MV-4-11 (cell line): ENCODE data around the gene CLDN1.

Source experiments
- DNase-seq: peaks from one replicate; lab custom pipeline; 2025; lab: John Stamatoyannopoulos, UW

Gene CLDN1, protein sequence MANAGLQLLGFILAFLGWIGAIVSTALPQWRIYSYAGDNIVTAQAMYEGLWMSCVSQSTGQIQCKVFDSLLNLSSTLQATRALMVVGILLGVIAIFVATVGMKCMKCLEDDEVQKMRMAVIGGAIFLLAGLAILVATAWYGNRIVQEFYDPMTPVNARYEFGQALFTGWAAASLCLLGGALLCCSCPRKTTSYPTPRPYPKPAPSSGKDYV

DNA sequence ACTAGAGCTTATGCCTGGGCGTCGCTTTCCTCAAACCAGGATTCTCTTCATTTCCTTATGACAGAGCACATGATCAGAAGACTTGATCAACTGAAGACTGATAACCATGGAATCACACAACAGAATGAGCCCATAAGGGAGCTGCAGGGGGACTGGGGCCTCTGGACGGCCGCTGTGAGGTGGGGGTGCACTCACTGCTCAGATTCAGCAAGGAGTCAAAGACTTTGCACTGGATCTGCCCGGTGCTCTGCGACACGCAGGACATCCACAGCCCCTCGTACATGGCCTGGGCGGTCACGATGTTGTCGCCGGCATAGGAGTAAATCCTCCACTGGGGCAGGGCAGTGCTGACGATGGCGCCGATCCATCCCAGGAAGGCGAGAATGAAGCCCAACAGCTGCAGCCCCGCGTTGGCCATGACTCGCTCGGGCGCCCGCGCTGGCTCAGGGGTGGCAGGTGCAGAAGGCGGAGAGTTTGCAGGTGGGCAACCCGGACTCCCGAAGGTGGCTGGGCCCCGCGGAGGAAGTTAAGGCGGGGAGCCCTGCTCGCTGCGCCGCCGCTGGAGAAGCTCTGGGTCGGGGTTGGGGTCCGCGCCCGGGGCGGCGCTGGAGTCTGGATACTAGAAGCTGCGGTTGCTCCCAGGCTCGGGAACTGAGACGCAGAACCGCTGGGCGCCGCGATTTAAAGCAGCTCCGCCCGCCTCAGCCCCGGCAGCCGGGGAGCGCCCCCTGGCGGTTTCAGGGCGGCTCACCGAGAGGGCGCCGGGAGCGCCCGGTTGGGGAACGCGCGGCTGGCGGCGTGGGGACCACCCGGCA is at the start of gene CLDN1:
Gene CLDN1, minus strand, starts transcription at position 658 of the 815 bp plus-strand sequence. Its CDS starts 240 bp downstream, at position 418.
- peak; percentile 20 for DNase-seq

DNA sequence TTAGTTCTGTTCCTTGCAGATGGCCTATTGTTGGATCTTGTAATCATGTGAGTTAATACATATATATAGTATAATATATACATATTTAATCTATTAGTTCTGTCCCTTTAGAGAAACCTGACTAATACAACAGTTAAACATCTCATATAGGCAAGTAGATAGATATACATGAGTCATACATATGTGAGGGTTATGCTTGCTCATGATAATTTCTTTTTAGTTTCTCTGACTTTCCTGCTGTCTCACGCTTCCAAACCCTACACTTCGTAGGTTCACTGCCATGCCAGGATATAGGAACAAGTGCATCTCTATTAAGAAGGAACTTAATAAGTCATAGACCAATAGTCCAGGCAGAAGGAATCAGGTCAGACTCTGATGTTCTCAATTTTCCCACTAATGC is 48.9 kb upstream of the CLDN1 start:
- DNase-seq: no peak

DNA sequence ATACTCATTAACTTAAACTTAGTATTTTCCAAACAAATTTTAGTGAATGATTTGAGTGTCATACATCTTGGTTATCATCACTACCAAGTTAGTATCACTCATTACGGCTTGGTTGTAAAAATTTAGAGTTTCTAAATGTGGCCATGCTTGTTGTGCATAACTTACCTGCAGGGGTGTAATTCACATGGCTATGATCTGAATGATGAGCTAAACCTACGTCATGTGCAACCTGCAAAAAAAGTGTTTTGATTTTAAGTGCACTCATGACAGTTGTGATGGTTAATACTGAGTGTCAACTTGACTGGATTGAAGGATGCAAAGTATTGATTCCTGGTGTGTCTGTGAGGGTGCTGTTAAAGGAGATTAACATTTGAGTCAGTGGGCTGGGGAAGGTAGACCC is 48.1 kb upstream of the CLDN1 start:
- DNase-seq: no peak

DNA sequence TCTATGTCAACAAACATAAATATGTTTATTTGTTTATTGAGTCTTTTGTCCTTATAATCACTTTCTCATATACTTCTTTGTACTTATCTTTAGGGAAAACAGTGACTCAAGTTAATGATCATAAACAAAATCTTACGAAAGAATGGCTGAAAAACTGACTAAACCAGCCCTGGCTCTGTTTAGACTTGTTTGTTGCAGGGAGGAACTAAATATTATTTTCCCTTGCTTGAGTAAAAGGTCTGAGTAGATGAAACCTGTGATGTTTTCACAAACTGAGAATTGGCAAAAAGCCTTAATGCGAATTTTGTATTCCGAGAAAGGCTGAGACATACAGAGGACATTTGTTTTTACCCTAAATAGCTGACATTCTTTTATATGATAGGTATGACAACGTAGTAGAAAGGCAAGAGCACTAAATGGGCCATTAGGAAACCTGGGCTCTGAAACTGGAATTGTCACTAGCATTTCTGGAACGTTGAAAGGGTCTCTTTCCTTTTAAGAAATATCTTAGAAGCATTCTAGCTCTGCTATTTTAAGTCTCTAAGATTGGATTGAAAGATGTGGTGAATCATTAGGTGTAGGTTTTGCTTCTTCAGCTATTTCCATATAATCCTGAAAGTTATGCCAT is 47.5 kb upstream of the CLDN1 start:
- DNase-seq: no peak

DNA sequence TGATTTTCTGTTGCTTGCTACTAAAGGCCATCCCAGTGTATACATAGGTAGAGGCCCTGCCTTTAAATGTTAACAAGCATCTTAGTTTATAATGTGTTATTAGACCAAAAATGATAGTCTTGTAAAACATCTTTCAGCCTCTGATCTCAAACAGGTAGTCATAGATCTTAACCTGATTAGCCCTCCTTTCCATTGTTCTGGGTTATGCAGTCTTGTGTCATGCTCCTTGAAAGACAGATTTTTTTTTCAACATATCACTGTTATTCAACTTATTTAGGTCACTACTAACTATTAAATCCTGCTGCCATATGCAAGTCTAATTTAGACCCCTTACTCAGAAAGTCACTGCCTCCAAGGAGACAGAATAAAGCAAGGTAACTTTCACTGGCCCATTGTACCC is 46.6 kb upstream of the CLDN1 start:
- no peak for DNase-seq

DNA sequence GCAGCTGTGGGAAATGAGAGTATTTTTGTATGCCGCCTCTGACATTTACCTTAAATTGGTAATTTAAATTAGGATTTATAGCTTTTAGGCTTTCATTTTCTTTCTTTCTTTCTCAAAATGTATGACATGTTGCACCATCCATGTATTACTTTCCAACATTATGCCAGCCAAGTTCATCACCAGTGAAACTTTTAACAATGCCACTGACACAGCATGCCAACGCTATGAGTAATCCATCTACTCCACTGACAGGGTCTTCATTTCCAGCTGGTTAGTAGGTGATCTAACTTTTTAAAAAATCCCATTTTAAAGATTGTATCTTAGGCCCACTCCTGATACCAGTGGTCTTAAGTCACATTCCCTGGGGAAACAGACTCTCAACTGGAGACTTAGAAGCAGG is 43.9 kb upstream of the CLDN1 start:
- DNase-seq: no peak

DNA sequence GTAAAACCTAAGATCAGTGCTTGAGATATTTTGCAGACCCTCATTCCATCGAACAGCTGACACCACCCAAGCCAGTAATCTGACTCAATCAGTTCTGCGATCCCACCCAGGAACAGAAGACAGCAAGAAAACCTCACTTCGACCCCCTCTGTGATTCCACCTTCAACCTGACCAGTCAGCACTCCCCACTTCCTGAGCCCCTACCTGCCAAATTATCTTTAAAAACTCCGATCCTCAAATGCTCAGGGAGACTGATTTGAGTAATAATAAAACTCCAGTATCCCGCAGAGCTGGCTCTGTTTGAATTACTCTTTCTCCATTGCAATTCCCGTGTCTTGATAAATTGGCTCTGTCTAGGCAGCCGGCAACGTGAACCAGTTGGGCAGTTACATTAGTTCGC is 40.0 kb upstream of the CLDN1 start:
- DNase-seq: no peak

DNA sequence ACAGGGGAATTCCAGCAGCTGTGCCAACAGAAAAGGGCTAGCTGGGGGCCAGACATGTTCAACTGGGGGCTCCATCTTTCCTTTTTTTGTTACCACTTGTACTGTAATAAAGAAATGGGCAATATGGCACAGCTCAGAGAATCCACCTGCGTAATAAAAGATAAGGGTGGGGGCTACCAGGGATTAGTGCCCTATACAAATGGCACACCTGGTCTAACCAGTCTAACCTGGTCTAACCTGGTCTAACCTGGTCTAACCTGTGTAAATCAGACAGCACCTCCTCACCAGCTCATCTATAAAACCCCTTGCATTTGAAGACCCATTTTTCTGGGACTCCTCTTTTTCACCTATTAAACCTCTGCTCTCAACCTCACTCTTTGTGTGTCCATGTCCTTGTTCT is 39.5 kb upstream of the CLDN1 start:
- no peak for DNase-seq

DNA sequence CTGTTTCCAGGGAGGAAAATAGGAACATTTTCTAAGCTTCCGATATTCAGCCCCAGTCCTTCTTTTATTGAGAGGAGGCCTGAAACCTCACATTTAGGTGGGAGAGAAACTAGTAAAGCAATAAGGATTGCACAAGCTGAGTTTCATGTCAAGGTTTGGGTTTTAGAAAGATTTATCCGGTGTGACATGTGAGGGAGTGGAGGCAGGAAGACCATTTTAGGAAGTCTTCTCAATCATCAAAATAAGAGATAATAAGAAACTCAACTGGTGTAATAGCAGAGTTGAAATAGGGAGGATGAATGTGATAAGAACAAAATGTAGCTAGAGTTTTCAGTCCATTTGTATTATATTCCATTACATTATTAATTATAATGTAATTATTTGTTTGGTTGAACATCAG is 38.0 kb upstream of the CLDN1 start:
- no peak for DNase-seq

DNA sequence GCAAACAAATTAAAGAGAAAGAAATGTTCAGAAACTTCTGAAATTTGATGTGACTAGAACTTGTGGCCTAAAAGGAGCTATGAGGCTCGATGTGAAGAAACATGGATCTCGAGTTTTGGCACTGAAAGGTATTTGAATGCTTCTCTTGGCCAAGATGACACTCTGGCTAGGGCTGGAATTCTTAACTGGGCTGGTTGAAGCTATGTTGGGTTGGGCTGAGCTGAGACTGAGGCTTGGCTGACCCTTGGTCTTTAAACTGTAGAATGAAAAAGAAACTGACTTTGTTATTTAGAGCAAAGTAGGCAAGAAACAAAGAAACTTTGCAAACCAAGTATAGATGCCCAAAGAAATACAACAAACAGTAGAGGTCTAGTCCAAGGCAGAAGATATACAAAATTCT is 37.6 kb upstream of the CLDN1 start:
- DNase-seq: no peak

DNA sequence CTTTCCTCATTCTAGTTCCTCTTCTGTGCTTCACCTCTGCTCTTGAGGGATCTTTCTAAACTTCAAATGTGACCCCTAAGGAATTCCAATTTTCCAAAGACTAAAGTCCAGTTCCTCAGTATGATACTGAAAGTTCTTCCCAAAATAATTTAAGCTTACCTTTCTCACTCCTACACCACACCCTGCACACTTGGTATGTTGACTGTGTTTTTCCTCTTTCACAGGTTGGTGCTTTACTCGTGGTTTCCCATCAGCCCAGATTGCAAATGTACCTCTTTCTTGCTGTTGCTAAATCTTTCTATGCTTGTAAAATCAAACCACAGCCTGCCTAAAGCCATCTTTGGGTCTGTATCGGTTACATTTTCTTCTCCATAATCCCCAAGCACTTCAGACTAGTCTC is 35.2 kb upstream of the CLDN1 start:
- DNase-seq: no peak

DNA sequence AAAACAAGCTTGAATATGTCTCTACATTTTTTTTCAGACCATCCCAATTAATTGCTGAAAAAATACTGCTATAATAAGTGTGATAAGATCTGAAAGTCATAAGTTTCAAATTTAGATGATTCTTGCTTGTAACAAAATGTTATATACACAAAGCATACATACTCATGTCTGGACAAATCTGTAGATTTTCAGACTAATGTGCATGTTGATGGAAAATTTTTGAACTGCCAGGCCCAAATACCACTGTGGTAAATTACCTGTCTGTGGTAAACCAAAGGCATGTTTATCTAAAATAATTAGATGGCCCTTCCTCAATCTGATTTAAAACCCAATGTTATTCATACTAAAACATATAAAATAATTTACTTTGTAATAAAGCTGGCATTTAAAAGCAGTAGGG is 34.0 kb upstream of the CLDN1 start:
- DNase-seq: no peak

DNA sequence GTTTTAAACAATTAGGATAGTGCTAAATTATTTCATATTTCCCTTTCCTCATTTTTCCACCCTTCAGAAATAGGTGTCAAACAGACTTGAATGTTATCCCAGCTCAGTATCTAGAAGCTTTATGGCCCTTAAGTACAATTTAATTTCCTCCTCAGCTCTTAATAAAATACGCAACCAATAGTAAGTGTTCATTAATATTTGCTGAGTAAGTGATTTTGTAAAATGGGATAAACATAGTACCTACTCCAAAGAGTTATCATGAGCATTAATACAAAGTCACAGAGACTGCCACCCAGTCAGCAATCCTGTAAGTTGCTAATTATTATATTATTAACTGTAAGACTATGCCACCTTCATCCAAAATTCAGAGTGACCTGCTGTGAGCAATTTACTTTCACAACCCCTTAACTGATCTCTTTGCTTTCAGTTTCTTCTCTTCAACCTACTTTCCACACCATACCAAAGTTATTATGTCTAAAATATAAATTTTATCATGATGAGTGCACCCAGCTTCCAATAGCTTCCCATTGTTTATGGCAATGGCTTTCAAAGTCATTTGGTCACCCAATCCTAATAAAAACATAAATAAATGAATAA is 30.7 kb upstream of the CLDN1 start:
- no peak for DNase-seq

DNA sequence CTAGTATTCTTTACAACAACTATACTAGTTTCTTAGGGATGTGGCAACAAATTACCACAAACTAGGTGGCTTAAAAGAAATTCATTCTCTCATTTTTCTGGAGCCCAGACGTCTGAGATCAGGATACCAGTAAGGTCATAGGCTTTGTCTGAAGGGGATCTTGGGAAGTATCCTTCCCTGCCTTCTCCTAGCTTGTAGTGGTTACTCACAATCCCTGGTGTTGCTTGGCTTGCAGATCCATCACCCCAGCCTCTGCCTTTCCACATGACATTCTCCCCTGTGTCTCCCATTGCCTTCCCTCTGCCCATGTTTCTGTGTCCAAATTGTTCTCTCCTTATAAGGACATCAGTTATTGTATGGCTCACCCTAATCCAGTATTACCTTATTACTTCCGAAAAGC is 24.3 kb upstream of the CLDN1 start:
- no peak for DNase-seq

DNA sequence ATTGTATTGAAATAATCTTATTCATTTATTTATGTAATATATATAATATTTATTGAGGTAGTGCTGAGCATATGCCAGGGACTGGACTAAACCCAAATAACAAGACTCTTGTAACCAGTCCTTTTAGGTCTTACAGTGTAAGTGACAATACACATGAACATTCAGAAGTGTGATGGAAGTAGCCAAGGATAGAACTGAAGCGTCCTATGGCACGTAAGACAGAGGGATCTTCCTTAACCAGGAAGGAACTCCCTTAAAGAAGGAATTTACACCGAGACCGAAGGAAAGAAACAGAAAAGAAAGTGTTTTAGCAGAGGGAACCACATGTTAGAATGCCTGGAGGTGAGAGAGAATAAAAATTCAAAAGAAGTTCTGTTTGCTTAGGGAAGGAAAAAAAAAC is 23.6 kb upstream of the CLDN1 start:
- no peak for DNase-seq

DNA sequence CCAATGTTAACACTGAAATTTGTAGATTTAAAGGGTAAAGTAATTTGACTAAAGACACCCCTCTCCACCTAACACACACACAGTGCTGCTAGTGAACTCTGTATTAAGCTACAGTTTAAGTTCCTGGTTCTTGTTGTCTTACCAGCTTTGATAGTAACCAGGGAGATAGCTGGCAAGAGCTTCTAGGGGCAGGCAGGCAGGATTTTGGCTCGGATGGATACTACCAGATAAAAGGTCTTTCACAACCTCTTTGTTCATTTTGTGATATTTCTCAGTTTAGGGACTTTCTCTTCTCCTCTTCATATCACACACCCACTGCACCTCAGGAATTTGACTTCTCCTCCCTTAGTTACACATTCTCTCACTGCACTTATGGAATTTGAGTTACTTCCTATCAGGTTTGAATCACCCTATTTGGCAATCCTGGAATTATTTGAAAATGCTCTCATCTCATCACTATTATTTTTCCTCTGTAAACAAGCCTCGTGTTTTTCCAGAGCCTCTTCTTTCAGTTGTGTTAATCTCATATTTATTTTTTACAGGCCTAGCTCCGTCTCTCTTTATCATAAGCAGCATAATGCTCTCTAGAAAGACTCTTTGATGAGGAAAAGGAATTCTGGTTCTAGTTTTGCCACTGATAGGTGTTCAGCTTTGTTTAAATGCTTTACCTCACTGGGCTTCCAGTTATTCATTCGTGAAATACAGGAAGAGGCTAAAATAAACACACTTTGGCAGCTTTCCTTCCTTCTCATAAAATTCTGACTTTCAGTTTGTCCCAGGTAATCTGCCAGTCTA is 23.0 kb upstream of the CLDN1 start:
- DNase-seq: no peak

DNA sequence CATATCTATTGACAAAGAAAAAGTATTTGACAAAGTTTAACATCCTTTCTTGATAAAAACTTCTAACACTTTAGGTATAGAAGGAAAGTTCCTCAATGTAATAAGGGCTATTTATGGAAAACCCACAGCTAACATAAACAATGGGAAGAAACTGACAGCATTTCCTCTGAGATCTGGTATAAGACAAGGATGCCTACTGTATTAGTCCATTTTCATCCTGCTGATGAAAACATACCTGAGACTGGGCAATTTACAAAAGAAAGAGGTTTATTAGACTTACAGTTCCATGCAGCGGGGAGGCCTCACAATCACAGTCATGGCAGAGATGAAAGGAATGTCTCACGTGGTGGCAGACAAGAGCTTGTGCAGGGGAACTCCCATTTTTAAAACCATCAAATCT is 17.8 kb upstream of the CLDN1 start:
- no peak for DNase-seq

DNA sequence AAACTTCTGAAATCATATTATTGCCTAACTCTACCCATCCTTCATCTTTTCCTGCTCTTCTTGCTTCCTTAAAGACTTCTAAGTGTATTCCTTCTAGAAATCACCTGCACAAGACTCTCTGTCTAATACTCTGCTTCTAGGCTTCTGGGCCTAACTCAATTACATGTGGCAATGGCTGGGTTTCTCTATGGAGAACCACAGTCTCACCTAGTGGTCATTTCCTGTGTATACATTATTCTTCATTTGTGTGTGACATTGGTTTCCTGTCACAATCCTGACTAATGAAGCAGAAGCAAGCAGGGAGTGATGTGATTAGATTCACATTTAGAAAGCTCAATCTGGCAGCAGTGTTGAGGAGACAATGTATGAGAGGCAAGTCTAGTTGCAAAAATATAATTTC is 16.9 kb upstream of the CLDN1 start:
- no peak for DNase-seq

DNA sequence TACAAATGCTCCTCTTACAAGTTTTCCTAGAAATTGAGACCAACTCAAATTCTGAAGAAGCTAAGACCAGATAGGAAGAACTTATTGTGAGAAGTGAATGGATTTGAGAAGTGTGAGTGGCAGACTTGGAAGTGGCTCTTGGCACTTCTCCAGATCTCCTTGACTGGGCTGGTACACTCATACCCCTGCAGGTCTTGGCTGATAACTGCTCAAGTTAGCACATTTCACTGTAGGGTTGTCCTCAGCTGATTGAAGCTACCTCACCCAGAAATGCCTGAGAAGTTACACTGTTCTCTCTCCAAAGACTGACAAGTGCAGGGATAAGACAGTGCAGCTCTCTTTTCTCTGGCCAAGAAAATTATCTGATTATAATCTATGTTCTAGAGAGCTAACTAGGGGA is 16.5 kb upstream of the CLDN1 start:
- peak; percentile 16 for DNase-seq

DNA sequence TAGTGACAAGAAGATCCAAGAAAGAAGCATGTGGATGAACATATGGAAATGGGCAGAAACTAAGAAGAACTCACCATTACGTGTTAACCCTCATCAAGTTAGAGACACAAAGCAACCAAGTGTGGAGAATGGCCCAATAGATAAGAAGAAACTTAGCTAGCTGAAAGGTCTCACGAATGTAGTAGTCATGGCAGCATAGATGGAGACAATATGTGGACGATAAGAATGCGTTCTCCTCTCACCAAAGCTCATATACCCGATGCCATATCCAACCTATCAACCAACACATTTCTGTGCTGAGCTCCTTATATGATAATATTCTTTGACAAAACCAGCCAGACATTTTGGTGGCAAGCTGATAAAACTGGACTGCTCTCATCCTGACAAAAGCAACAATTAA is 15.1 kb upstream of the CLDN1 start:
- DNase-seq: no peak

DNA sequence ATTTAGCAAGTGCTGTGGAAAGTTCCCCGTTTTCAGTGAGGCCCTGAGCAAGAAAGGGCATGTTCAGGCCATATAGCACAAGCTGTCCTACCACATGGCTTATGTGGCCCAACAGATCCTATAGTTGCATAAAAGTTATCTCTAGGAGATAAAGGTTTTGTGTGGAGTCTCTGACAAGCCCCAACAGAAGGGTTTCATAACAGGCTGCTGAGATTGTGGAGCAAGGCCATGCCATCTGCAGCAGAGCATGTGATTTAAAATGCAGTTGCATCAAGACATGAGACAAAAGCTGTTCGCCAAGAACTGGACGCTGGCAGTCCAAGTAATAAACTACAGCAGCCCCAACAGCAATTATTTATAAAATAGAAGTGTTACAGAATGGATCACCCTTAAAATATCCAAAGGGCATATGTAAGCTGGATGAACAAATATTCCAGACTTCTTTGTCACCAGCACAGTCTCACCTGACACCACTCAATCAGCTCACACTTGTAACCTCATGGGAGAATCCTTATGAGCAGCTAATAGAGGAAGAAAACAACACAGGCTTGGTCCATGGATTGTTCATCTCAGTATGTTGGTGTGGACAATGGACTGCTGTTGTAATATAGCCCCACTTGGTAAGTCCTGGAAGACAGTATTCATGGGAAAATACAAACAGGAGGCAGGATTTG is 14.4 kb upstream of the CLDN1 start:
- no peak for DNase-seq

DNA sequence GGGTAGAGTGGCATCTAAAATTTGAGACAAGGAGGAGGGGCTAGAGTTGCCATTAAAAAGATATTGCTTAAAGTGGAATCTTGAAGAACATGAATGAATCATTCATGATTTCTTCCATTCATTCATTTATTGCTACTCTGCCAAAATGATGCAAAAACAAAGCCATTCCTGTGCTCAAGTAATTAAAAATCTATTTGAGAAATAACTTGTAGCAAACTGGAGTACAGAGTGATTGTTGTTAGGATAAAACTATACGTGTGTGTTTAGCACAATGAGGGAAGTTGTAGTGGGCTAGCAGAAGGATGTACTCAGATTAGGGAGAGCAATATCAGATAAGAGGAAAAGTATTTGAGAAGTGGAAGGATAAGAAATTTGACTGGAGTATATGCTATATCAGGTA is 11.7 kb upstream of the CLDN1 start:
- DNase-seq: no peak
